Calu3 (cell line): ENCODE data around the gene ERCC5. TPM values are rescaled to one million over a fixed set of nuclear protein-coding genes. Genes with fewer than 3 reads are reported as not detected.

Source experiments
- BruUV-seq: library from RNA; stranded (reverse); fragments of 400-500 nt; replicated peaks from 2 replicates; lab custom pipeline; 2021; lab: Mats Ljungman, UMichigan
- CTCF ChIA-PET: fragments of 300-600 bp; sonication (Branson Sonifier 250); formaldehyde crosslinking; loops from one replicate; lab custom pipeline; 2022; ENCODE audit warnings: antibody characterized with exemption; lab: Charles Lee
- DNase-seq: peaks from one replicate; pipeline ENCODE4 v3.0.0; 2022
- H3K27ac Mint-ChIP-seq: one replicate; pipeline ENCODE4 v1.8.0; 2022; ENCODE audit warnings: mixed read lengths; ENCODE audit not compliant: unreplicated experiment
- H3K27me3 Mint-ChIP-seq: one replicate; pipeline ENCODE4 v1.8.0; 2022; ENCODE audit warnings: mixed read lengths; ENCODE audit not compliant: unreplicated experiment
- H3K36me3 Mint-ChIP-seq: one replicate; pipeline ENCODE4 v1.8.0; 2022; ENCODE audit warnings: mild to moderate bottlenecking, moderate library complexity, mixed read lengths; ENCODE audit not compliant: insufficient read depth, unreplicated experiment
- H3K4me1 Mint-ChIP-seq: one replicate; pipeline ENCODE4 v1.8.0; 2022; ENCODE audit warnings: mild to moderate bottlenecking, low read depth, mixed read lengths; ENCODE audit not compliant: unreplicated experiment
- H3K4me3 Mint-ChIP-seq: one replicate; pipeline ENCODE4 v1.8.0; 2022; ENCODE audit warnings: mild to moderate bottlenecking, low read depth, moderate library complexity, mixed read lengths; ENCODE audit not compliant: unreplicated experiment
- H3K9me3 Mint-ChIP-seq: one replicate; pipeline ENCODE4 v1.8.0; 2022; ENCODE audit warnings: low read depth, mixed read lengths; ENCODE audit not compliant: unreplicated experiment
- CTCF ChIP-seq: fragments of 200-600 bp; IDR thresholded peaks from one replicate; pipeline ENCODE4 v1.8.0; 2022; ENCODE audit warnings: antibody characterized with exemption; ENCODE audit not compliant: unreplicated experiment
- intact Hi-C: fragments of 100-400 bp; cut with micrococcal nuclease; formaldehyde crosslinking; loops from one replicate; pipeline ENCODE4 v1.10.0; 2022; ENCODE audit not compliant: unreplicated experiment
- total RNA-seq: library from RNA; stranded (reverse); gene quantifications from 2 replicates; pipeline ENCODE4 v1.2.3, GENCODE V29; 2022

ERCC5 gene
- total RNA-seq, 1 experiment from 2014 or later: 14.7 TPM

DNA sequence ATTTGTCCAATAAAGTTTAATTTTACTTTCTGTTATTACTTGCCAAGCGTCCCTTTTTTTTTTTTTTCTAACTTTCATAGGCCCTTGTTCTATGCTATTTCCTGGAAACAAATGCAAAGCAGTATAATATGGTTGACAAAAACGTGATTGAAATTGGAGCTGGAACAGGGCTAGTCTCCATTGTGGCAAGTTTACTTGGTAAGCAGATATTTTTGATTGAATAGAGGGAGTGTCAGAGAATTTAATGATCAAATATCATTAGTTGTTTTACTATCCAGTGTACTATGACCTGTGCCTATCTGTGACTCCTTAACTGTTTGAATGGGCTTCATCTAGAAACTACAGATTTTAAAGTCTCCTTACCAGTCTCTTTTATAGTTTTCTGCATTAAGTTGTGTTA is 46.7 kb downstream of the ERCC5 start:
- H3K27me3 Mint-ChIP-seq: no peaks in the 10 kb centered on the region
- CTCF ChIA-PET: no interaction called here
- TF ChIP-seq CTCF: no peak
- H3K4me1 Mint-ChIP-seq: no peaks in the 10 kb centered on the region
- no peak overlapping the region for H3K4me3 Mint-ChIP-seq
- intact Hi-C loops: no loop called here
- DNase-seq: no peak
- BruUV-seq: no TSS peak
- no peaks in the 10 kb centered on the region for H3K9me3 Mint-ChIP-seq
- no peak overlapping the region for H3K27ac Mint-ChIP-seq
- H3K36me3 Mint-ChIP-seq: no peaks in the 10 kb centered on the region

- intact Hi-C loops: no loop called here
- H3K4me1 Mint-ChIP-seq: peaks cover 8% of the 10 kb centered on the region
- no peaks in the 10 kb centered on the region for H3K27me3 Mint-ChIP-seq
- TF ChIP-seq CTCF: no peak
- no TSS peak for BruUV-seq
- H3K27ac Mint-ChIP-seq: no peak overlapping the region
- CTCF ChIA-PET: no interaction called here
- H3K36me3 Mint-ChIP-seq: no peaks in the 10 kb centered on the region
- no peak for DNase-seq
- no peaks in the 10 kb centered on the region for H3K9me3 Mint-ChIP-seq
- no peak overlapping the region for H3K4me3 Mint-ChIP-seq
Measured at GRCh38 chr13:102897371-102898138, 51.7 kb downstream of the ERCC5 start.

DNA sequence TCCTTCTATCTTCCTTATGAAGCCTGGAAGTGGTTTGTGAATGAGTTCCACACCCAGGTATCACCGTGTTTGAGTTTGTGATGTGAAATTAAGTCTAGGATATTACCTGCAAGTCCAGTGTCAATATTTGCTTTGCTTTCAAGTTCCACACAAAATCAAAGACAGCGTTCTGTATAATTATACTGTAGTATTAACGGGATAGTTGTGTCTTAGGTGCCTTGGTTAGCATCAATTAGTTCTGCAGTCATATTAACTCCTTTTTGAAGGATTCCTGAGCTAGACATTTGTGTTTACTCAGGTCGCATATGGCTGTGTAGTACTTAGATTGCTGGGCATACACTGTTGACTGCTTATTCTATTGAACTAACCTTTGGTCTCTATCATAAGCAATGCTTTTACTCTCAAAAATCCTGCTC is 54.4 kb downstream of the ERCC5 start:
- no peaks in the 10 kb centered on the region for H3K27me3 Mint-ChIP-seq
- H3K36me3 Mint-ChIP-seq: no peaks in the 10 kb centered on the region
- no peak for DNase-seq
- CTCF ChIA-PET: interaction anchor here (1.0 kb wide), 1 partner anchor 30 kb away, joined by 4 read pairs; no protein-coding TSS in a partner anchor
- BruUV-seq: no TSS peak
- intact Hi-C loops: loop anchor here (2.0 kb wide), 1 partner anchor 29 kb away; no protein-coding TSS in a partner anchor
- no peak overlapping the region for H3K4me3 Mint-ChIP-seq
- no peak overlapping the region for H3K27ac Mint-ChIP-seq
- H3K4me1 Mint-ChIP-seq: peaks cover 17% of the 10 kb centered on the region
- TF ChIP-seq CTCF: no peak
- H3K9me3 Mint-ChIP-seq: no peaks in the 10 kb centered on the region

DNA sequence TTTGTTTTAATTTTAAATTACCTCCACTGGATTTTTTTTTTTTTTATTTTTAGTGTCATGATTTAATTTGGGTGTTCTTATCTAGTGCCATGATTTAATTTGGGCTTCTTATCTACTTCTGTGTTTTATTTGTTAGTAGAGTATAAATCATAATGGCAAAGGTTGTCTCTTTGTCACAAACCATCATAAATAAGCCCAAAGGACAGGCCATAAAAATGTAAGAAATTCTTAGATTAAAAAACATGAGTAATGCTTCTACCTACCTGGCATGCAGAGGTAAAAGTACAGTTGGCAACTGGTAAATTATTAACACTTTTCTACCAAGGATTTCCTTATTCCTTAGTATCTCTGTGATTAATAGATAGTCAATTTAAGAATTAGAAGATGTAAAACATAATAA is 55.2 kb downstream of the ERCC5 start:
- H3K27ac Mint-ChIP-seq: no peak overlapping the region
- TF ChIP-seq CTCF: no peak
- no TSS peak for BruUV-seq
- CTCF ChIA-PET: interaction anchor here (1.0 kb wide), 1 partner anchor 31 kb away, joined by 4 read pairs; no protein-coding TSS in a partner anchor
- H3K9me3 Mint-ChIP-seq: no peaks in the 10 kb centered on the region
- H3K27me3 Mint-ChIP-seq: no peaks in the 10 kb centered on the region
- DNase-seq: no peak
- H3K4me3 Mint-ChIP-seq: no peak overlapping the region
- no peaks in the 10 kb centered on the region for H3K36me3 Mint-ChIP-seq
- intact Hi-C loops: loop anchor here (2.0 kb wide), 1 partner anchor 30 kb away; no protein-coding TSS in a partner anchor
- peaks cover 17% of the 10 kb centered on the region for H3K4me1 Mint-ChIP-seq
